Dendritic cell treated with granulocyte-macrophage colony-stimulating factor and Interleukin-4, amounts not matched to agents 40 ng/mL and 50 ng/mL, for 4 days (primary cell): ENCODE measurements around the gene VPS13C.

Experiments used
- H3K27ac Mint-ChIP-seq: one replicate; pipeline ENCODE4 v1.8.0; 2022; ENCODE audit warnings: mild to moderate bottlenecking, mixed read lengths
- H3K27me3 Mint-ChIP-seq: one replicate; pipeline ENCODE4 v1.8.0; 2022; ENCODE audit warnings: mild to moderate bottlenecking, mixed read lengths
- H3K36me3 Mint-ChIP-seq: one replicate; pipeline ENCODE4 v1.8.0; 2022; ENCODE audit warnings: low read depth, mixed read lengths
- H3K4me1 Mint-ChIP-seq: one replicate; pipeline ENCODE4 v1.8.0; 2022; ENCODE audit warnings: low read depth, mixed read lengths
- H3K4me3 Mint-ChIP-seq: one replicate; pipeline ENCODE4 v1.8.0; 2022; ENCODE audit warnings: mild to moderate bottlenecking, moderate library complexity, mixed read lengths
- H3K9me3 Mint-ChIP-seq: one replicate; pipeline ENCODE4 v1.8.0; 2022; ENCODE audit warnings: mixed read lengths
- intact Hi-C: fragments of 100-400 bp; cut with micrococcal nuclease; formaldehyde crosslinking; loops from one replicate; pipeline ENCODE4 v1.15.0; 2022

Gene VPS13C

DNA sequence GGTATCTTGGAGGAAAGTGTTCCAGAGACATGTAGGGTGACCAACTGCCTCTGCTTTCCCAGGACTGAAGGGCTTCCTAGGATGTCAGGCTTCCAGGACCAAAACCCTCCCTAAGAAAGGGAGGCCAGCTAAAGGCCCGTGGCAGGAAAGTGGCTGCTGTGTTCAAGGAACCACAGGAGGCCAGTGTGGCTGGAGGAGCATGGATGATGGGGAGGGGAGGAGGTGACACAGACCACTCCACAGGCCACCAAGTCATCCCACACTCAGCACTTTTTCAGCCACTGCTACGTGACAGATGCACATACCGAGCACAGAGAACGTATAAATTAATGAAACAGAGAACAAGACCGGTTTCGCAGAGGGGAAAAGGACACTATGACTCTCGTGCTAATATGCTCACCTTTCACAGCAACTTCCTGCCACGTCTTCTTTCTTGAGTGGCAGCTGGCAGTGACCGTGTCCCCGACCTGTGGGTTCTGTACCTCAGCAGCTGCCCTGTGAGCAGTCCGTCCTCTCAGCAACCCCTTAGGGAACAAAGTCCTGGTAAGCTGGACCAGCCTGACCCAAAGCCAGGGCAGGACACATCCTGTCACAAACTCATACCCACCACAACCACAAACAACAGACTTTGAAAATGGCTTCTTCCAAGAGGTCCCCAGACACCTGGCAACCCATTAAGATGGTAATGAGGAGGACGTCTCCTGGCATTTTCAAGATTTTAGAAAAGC is 244.7 kb downstream of the VPS13C start:
- H3K4me3 Mint-ChIP-seq = no peak overlapping the region
- H3K9me3 Mint-ChIP-seq = no peaks in the 10 kb centered on the region
- intact Hi-C loops = no loop called here
- H3K27me3 Mint-ChIP-seq = no peaks in the 10 kb centered on the region
- no peak overlapping the region for H3K27ac Mint-ChIP-seq
- H3K4me1 Mint-ChIP-seq = no peaks in the 10 kb centered on the region
- H3K36me3 Mint-ChIP-seq = no peaks in the 10 kb centered on the region

DNA sequence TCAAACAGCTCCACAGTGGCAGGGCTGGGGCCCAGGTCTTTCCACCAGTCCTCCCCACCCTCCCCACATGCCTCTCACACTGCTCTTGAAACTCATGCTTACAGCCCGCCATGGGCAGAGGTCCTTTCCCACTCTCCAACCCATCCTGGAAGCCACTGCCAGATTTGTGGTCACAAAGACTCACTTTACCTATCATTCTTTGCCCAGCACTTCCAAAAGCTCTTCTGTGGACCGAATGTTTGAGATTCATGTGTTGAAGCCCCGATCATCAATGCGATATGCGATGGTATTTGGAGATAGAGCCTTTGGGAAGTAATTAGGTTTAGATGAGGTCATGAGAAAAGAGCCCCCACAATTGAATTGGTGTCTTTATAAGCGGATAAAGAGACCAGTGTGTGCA is 247.8 kb downstream of the VPS13C start:
- Mint-ChIP-seq H3K4me3 (no peak overlapping the region), H3K36me3 (no peaks in the 10 kb centered on the region), H3K4me1 (no peaks in the 10 kb centered on the region), H3K27me3 (no peaks in the 10 kb centered on the region), H3K27ac (no peak overlapping the region), H3K9me3 (no peaks in the 10 kb centered on the region)
- intact Hi-C loops = no loop called here

DNA sequence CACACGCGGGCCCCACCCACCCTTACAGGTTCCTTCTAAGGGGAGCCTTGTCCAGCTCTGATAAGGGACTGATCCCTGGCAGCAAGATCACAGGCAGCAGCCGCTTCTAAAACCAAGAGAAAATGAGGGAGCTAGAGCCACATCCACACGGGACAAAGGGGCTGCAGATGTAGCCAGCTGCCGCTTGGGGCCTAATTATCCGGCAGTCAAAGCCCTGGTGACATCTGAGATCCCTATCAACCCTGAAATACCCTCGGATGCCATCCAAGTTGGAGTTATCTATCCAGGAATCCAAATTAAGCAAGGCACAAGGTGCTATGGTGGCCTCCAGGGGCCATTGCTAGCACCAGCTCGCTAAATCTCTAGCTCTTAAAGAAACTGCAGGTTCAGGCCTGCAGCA is 248.3 kb downstream of the VPS13C start:
- no peaks in the 10 kb centered on the region for H3K9me3 Mint-ChIP-seq
- no peaks in the 10 kb centered on the region for H3K4me1 Mint-ChIP-seq
- no peaks in the 10 kb centered on the region for H3K27me3 Mint-ChIP-seq
- H3K27ac Mint-ChIP-seq = no peak overlapping the region
- intact Hi-C loops = no loop called here
- no peak overlapping the region for H3K4me3 Mint-ChIP-seq
- no peaks in the 10 kb centered on the region for H3K36me3 Mint-ChIP-seq

- intact Hi-C loops = no loop called here
- H3K27ac Mint-ChIP-seq = no peak overlapping the region
- no peaks in the 10 kb centered on the region for H3K27me3 Mint-ChIP-seq
- no peaks in the 10 kb centered on the region for H3K9me3 Mint-ChIP-seq
- H3K4me3 Mint-ChIP-seq = no peak overlapping the region
- H3K4me1 Mint-ChIP-seq = no peaks in the 10 kb centered on the region
- no peaks in the 10 kb centered on the region for H3K36me3 Mint-ChIP-seq
Measured at GRCh38 chr15:61809216-61809615, 251.0 kb downstream of the VPS13C start.

- Mint-ChIP-seq H3K9me3 (no peaks in the 10 kb centered on the region), H3K4me3 (no peak overlapping the region), H3K27ac (no peak overlapping the region), H3K4me1 (no peaks in the 10 kb centered on the region), H3K36me3 (no peaks in the 10 kb centered on the region), H3K27me3 (no peaks in the 10 kb centered on the region)
- intact Hi-C loops = no loop called here
Measured at GRCh38 chr15:61807281-61807929, 252.8 kb downstream of the VPS13C start.
